Thyroid gland (tissue), 4 donors: ENCODE measurements around the gene SYNPO2.

Experiments used
- POLR2A ChIP-seq, 2 donors: fragments of 450-650 bp; IDR thresholded peaks; one replicate each; pipeline ENCODE4 v1.6.1; 2017; ENCODE audit warnings: antibody characterized with exemption in 2 of 2, mild to moderate bottlenecking in 2 of 2, moderate library complexity in 1 of 2
- TF ChIP-seq, protein P1 (sequence below), 6 experiments: fragments of 200-600 bp in 3 of 6; fragments of 450-650 bp in 3 of 6; sonication (generic) in 3 of 6; IDR thresholded peaks; one replicate each; pipeline ENCODE4 v1.5.1; 2016 to 2019; ENCODE audit warnings: antibody characterized with exemption in 6 of 6, mild to moderate bottlenecking in 2 of 6, inconsistent platforms in 1 of 6, moderate library complexity in 1 of 6

DNA sequence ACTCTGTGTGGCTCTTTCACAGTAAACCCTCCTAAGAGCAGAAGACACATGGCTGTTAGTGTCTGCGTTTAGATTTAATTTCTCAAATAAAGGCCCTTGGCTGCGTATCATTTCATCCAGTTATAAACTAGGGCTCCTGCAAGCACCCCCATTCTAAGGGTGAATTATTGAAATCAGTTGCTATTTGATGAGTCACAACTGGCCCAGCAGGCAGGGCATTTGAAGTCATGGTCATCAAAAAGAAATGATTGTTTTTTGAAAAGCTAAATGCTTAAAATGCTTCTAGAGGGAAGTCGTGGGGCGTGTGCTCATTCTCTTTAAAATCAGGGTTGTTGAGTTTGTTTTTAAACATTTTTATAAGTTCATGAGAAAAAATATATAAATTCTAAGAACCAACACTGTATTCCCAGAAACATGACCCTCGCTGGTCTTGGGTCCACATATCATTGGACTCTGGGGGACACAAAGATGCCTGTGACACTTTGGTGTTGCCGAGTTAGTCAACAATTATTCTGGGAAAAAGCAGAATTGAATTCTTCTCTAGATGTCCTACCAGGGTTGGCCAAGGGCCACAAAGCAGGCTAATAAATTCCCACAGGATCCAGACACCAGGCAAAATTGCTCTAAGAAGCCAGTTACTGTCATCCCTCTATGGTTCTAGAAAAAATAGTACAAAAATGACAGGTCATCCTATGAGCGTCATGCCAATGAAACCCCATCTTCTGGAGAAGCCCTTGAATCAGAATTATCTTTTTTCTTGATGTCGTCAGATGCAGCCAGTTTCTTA lies 147.5 kb downstream of the SYNPO2 start:
- TF ChIP-seq, protein P1, sequence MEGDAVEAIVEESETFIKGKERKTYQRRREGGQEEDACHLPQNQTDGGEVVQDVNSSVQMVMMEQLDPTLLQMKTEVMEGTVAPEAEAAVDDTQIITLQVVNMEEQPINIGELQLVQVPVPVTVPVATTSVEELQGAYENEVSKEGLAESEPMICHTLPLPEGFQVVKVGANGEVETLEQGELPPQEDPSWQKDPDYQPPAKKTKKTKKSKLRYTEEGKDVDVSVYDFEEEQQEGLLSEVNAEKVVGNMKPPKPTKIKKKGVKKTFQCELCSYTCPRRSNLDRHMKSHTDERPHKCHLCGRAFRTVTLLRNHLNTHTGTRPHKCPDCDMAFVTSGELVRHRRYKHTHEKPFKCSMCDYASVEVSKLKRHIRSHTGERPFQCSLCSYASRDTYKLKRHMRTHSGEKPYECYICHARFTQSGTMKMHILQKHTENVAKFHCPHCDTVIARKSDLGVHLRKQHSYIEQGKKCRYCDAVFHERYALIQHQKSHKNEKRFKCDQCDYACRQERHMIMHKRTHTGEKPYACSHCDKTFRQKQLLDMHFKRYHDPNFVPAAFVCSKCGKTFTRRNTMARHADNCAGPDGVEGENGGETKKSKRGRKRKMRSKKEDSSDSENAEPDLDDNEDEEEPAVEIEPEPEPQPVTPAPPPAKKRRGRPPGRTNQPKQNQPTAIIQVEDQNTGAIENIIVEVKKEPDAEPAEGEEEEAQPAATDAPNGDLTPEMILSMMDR (IDR thresholded peaks at IDR 0.05), result no peak
- no peak for TF ChIP-seq POLR2A (IDR thresholded peaks at IDR 0.05)
